ENCODE measurements around the gene MICAL2.

DNA sequence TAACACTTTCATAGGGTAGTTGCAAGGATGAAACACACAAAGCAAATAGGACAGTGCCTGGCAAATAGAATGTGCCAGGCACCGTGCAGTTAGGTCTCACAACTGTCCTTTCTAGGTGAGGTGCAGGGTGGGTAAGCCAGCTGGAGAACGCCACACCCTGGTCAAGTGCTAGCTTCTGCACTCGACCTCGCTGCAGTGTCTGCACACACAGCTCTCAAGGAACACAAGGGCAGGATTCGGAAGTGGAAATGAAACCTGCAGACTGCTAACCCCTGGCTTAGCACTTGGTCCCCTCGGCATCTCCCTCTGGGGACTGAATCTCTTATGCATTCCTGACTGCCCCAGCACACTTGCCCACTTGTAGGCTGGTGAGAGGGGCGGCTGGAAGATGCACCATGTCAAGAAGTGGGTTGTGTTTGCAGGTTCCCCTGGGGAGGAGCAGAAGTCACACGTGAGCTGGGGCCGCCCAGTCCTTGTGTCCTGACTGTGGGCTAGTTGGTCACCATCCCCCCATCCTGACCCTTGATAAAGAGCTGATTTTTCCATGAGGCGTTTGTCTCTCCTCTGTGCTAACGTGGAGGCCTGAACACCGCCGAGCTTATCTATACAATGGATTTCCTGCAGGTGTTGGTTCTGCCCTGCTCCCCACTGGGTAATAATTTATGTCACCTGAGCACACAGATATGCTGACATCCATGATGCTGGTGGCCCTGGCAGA lies 89.0 kb downstream of the MICAL2 start:
- TF ChIP-seq, protein P1, sequence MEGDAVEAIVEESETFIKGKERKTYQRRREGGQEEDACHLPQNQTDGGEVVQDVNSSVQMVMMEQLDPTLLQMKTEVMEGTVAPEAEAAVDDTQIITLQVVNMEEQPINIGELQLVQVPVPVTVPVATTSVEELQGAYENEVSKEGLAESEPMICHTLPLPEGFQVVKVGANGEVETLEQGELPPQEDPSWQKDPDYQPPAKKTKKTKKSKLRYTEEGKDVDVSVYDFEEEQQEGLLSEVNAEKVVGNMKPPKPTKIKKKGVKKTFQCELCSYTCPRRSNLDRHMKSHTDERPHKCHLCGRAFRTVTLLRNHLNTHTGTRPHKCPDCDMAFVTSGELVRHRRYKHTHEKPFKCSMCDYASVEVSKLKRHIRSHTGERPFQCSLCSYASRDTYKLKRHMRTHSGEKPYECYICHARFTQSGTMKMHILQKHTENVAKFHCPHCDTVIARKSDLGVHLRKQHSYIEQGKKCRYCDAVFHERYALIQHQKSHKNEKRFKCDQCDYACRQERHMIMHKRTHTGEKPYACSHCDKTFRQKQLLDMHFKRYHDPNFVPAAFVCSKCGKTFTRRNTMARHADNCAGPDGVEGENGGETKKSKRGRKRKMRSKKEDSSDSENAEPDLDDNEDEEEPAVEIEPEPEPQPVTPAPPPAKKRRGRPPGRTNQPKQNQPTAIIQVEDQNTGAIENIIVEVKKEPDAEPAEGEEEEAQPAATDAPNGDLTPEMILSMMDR (IDR thresholded peaks at IDR 0.05), result no peak
- TF ChIP-seq POLR2A (IDR thresholded peaks at IDR 0.05), result no peak
